ENCODE data around the gene CFHR5. TPM values are rescaled to one million over a fixed set of nuclear protein-coding genes. Genes with fewer than 3 reads are reported as not detected.
"Not testable (repeated sequence)": the region's sequence is repeated elsewhere in the genome, so short reads cannot be mapped to it uniquely, and the experiment has no call there.

The CFHR5 gene
- polyA plus RNA-seq, 1 donor = not detected

GRCh38 chr1:197021716-197022115 is 44.4 kb downstream of the CFHR5 start:
- DNase-seq = no peak

DNA sequence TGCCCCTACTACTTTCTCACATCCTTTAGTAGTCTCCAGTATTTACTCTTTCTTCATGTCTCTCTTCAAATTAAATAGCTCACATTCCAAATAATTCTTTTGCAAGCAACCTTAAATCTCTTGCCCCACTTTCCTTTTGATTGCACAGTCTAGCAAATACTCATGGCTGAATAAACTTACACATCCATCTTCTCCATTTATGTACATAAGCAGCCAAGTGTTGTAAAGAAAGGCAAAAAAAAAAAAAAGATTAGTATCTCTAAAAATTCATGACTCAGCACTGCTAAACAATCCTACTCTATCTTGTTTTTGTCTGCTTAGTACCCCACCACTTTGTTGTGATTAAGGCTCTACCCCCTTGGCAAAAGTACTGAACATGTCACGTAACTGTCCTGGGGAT is 47.1 kb downstream of the CFHR5 start:
- DNase-seq = no peak

DNA sequence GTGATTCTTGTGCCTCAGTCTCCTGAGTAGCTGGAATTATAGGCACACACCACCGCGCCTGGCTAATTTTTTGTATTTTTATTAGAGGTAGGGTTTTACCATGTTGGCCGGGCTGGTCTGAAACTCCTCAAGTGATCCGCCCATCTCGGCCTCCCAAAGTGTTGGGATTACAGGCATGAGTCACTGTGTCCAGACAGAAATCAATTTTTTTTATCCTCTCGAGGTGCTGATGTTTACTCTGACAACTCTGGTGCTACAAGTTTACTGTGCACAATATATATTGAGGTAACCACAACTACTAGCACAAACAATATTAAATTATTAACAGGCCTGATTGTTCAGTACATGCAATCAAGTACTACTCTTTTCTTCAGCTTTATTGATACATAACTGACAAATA is 50.0 kb downstream of the CFHR5 start:
- DNase-seq = no peak

- no peak for DNase-seq
These were observed 52.4 kb downstream of the CFHR5 start for GRCh38 chr1:197029749-197030148.

DNA sequence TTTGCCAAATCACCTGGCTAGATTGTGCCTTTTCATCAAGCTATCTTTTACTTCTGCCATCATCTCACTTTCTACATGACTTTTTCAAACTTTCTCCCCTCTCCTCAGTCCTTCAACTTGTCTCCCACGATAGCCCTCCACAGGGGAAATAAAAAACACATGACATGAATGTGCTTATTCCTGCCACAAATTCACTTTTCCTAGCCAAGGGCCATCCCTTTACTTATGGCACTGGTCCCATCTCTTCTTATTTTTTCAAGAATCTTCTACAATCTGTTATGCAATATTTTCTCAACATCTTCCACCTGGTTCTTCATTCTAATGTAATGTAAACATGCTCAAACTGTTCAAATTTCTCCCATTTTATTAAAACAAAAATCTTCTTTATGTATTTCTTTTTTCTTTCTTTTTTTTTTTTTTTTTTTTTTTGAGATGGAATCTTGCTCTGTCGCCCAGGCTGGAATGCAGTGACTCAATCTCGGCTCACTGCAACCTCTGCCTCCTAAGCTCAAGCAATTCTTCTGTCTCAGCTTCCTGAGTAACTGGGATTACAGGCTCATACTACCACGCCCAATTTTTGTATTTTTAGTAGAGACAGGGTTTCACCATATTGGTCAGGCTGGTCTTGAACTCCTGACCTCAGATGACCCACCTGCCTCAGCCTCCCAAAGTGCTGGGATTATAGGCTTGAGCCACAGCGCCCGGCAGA is 57.4 kb downstream of the CFHR5 start:
- DNase-seq = not testable (repeated sequence)

- DNase-seq = no peak
These were observed 59.5 kb downstream of the CFHR5 start for GRCh38 chr1:197036861-197037260.

DNA sequence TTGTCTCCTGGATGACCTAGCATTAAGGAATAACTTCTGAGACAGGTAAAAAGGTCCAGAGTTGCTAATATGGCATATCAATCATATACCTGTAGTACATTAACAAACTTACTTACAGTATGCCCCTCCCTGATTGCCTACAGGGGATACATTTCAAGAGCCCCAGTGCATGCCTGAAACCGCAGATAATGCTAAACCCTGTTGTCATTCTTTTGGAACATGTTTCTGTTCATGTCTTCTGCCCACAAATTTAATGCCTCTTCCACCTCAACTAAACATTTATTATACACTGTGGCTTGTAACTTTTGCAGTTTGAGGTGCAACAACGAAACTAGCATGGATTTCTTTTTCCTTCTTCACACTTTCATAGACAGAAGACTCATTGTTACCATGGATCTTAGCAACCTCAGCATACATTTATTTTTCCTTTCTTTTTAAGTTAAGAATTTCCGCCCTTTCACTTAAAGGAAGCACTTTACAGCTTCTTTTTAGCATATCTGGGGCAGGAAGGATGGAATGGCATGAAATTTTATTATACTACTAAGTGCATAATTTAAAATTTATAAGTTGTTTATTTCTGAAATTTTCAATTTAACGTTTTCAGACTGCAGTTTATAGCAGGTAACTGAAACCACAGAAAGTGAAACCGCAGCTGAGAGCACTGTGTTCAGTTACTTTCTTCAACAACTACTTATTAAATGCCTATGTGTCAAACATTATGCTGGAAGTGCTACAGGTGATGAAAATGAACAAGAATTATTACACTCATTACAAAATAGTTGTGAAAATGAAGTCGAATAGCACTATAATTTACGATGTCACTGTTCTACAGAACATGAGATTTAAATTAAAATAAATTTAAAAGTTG is 64.4 kb downstream of the CFHR5 start:
- DNase-seq = no peak

- no peak for DNase-seq
These were observed 65.5 kb downstream of the CFHR5 start for GRCh38 chr1:197042676-197043341.

GRCh38 chr1:197049100-197049499 is 71.7 kb downstream of the CFHR5 start:
- no peak for DNase-seq

Other genes starting within 250 kb of the CFHR5 start
- 1.7 TPM for gene CFHR3, start 202.7 kb upstream of the CFHR5 start, polyA plus RNA-seq (ENCODE audit: insufficient read length)
- gene CFHR1, start 157.8 kb upstream of the CFHR5 start, polyA plus RNA-seq (ENCODE audit: insufficient read length) = not detected
- gene CFHR4, start 89.5 kb upstream of the CFHR5 start, polyA plus RNA-seq (ENCODE audit: insufficient read length) = not detected
- gene CFHR2, start 33.8 kb upstream of the CFHR5 start, polyA plus RNA-seq (ENCODE audit: insufficient read length) = not detected
- not detected for gene F13B, start 89.7 kb downstream of the CFHR5 start, polyA plus RNA-seq (ENCODE audit: insufficient read length)
- 8.4 TPM for gene ASPM, start 169.1 kb downstream of the CFHR5 start, polyA plus RNA-seq (ENCODE audit: insufficient read length)
- 10.7 TPM for gene ZBTB41, start 223.7 kb downstream of the CFHR5 start, polyA plus RNA-seq (ENCODE audit: insufficient read length)

Measured in hindlimb muscle (tissue), 1 donor.